Measurements from ENCODE around the gene CELF1.

DNA sequence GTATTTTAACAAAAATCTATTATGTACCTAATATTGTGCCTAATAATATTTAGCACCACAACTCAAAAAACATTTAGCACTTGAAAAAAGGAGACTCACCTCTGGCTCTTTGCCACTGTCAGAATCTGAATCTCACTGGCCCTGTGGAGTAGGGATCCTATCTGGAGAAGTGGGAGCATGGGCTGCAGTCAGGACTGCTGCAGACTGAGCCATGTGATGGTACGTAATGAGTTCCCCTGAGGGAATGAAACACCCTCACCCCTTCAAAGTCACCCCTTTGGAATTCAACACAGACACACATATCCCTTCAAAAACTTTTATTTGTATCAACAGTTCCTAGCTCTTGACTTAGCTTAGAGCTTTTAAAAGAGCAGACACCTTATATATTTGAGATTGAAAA lies 19.0 kb upstream of the CELF1 start:
- TF ChIP-seq, protein P1, sequence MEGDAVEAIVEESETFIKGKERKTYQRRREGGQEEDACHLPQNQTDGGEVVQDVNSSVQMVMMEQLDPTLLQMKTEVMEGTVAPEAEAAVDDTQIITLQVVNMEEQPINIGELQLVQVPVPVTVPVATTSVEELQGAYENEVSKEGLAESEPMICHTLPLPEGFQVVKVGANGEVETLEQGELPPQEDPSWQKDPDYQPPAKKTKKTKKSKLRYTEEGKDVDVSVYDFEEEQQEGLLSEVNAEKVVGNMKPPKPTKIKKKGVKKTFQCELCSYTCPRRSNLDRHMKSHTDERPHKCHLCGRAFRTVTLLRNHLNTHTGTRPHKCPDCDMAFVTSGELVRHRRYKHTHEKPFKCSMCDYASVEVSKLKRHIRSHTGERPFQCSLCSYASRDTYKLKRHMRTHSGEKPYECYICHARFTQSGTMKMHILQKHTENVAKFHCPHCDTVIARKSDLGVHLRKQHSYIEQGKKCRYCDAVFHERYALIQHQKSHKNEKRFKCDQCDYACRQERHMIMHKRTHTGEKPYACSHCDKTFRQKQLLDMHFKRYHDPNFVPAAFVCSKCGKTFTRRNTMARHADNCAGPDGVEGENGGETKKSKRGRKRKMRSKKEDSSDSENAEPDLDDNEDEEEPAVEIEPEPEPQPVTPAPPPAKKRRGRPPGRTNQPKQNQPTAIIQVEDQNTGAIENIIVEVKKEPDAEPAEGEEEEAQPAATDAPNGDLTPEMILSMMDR (IDR thresholded peaks at IDR 0.05): no peak
- TF ChIP-seq POLR2A (IDR thresholded peaks at IDR 0.05): no peak
